B cell (primary cell): ENCODE results near the gene EHD4. TPM values are rescaled to one million over a fixed set of nuclear protein-coding genes. Genes with fewer than 3 reads are reported as not detected.
A peak's percentile ranks its signal among the peaks of the same experiment; 100 is the strongest.

Experiments
- ATAC-seq: fragments of 200-7000 bp; cut with Tn5 transposase; one replicate; pipeline ENCODE4 v1.10.0; 2021; ENCODE audit warnings: low read depth, mild to moderate bottlenecking, moderate number of reproducible peaks, moderate library complexity
- CTCF ChIA-PET: fragments of 350-600 bp; sonication (Branson Sonifier 250); formaldehyde crosslinking; loops from one replicate; lab custom pipeline; 2021; ENCODE audit warnings: antibody characterized with exemption, inconsistent platforms; lab: Charles Lee
- POLR2A ChIA-PET: fragments of 350-600 bp; sonication (Branson Sonifier 250); formaldehyde crosslinking; loops from one replicate; lab custom pipeline; 2021; ENCODE audit warnings: antibody characterized with exemption; lab: Charles Lee
- DNase-seq: peaks from one replicate; pipeline ENCODE4 v3.0.0; 2013
- H2AFZ ChIP-seq: 2 replicates; pipeline ENCODE4 v1.6.1; 2012; ENCODE audit warnings: mild to moderate bottlenecking, low read depth, low read length; ENCODE audit not compliant: insufficient read depth, poor library complexity, severe bottlenecking
- H3K27ac ChIP-seq, 2 donors: 1 replicate in 1 of 2; 2 replicates in 1 of 2; pipeline ENCODE4 v1.5.1; 2012 to 2013; ENCODE audit warnings: low read length in 2 of 2, mild to moderate bottlenecking in 2 of 2, moderate library complexity in 1 of 2
- H3K27me3 ChIP-seq, 4 experiments: fragments of 200-600 bp in 1 of 4; sonication (generic) in 1 of 4; replicated peaks in 1 of 4; 1 replicate in 2 of 4; 2 replicates in 2 of 4; pipeline versions ENCODE4 v1.6.1 to v1.7.0; 2013 to 2016; ENCODE audit warnings: low read length in 3 of 4, mild to moderate bottlenecking in 2 of 4, mixed read lengths in 1 of 4, moderate library complexity in 1 of 4; ENCODE audit not compliant: insufficient read depth in 4 of 4, control insufficient read depth in 3 of 4; ENCODE audit errors: control extremely low read depth in 1 of 4
- H3K36me3 ChIP-seq, 2 experiments: replicated peaks in 1 of 2; 1 replicate in 1 of 2; 2 replicates in 1 of 2; pipeline versions ENCODE4 v1.6.1 to v1.7.1; 2013; ENCODE audit warnings: low read length in 1 of 2; ENCODE audit not compliant: insufficient read depth in 2 of 2, control insufficient read depth in 1 of 2; ENCODE audit errors: control extremely low read depth in 1 of 2, extremely low read depth in 1 of 2
- H3K4me1 ChIP-seq, 2 donors: fragments of 200-600 bp in 1 of 2; sonication (generic) in 1 of 2; 1 replicate in 1 of 2; 2 replicates in 1 of 2; pipeline versions ENCODE4 v1.5.1 to v1.6.1; 2013 to 2017; ENCODE audit warnings: low read length in 2 of 2; ENCODE audit not compliant: control insufficient read depth in 2 of 2, insufficient read depth in 2 of 2
- H3K4me2 ChIP-seq: replicated peaks from 2 replicates; pipeline ENCODE3; 2012; ENCODE audit warnings: mild to moderate bottlenecking, low read depth, low read length; ENCODE audit not compliant: poor library complexity, severe bottlenecking
- H3K4me3 ChIP-seq, 5 experiments: fragments of 200-600 bp in 1 of 5; sonication (generic) in 1 of 5; 1 replicate in 3 of 5; 2 replicates in 2 of 5; pipeline versions ENCODE4 v1.5.1 to v1.7.0; 2011 to 2016; ENCODE audit warnings: low read length in 4 of 5, mild to moderate bottlenecking in 4 of 5, low read depth in 2 of 5, control low read depth in 1 of 5, moderate library complexity in 1 of 5; ENCODE audit not compliant: insufficient read depth in 1 of 5; ENCODE audit errors: control extremely low read depth in 1 of 5, extremely low read depth in 1 of 5
- H3K79me2 ChIP-seq: fragments of 200-600 bp; sonication (generic); one replicate; pipeline ENCODE4 v1.6.0; 2016; ENCODE audit warnings: low read length; ENCODE audit not compliant: control insufficient read depth, insufficient read depth
- H3K9ac ChIP-seq: fragments of 200-600 bp; sonication (generic); 2 replicates; pipeline ENCODE4 v1.6.1; 2017; ENCODE audit warnings: mild to moderate bottlenecking, low read length, moderate library complexity
- H3K9me3 ChIP-seq, 3 donors: one replicate each; pipeline versions ENCODE4 v1.6.1 to v1.7.1; 2013; ENCODE audit warnings: low read length in 2 of 3; ENCODE audit not compliant: control insufficient read depth in 2 of 3, insufficient read depth in 1 of 3; ENCODE audit errors: control extremely low read depth in 1 of 3
- H4K20me1 ChIP-seq: 2 replicates; pipeline ENCODE4 v1.6.0; 2012; ENCODE audit warnings: mild to moderate bottlenecking, low read length; ENCODE audit not compliant: insufficient read depth, control insufficient read depth, poor library complexity, severe bottlenecking
- H3K27ac Mint-ChIP-seq: one replicate; pipeline ENCODE4 v1.8.0; 2021; ENCODE audit warnings: mixed read lengths
- H3K27me3 Mint-ChIP-seq: one replicate; pipeline ENCODE4 v1.8.0; 2021; ENCODE audit warnings: mixed read lengths
- H3K4me1 Mint-ChIP-seq: one replicate; pipeline ENCODE4 v1.8.0; 2021; ENCODE audit warnings: mixed read lengths
- H3K4me3 Mint-ChIP-seq: one replicate; pipeline ENCODE4 v1.8.0; 2021; ENCODE audit warnings: mixed read lengths
- H3K9me3 Mint-ChIP-seq: one replicate; pipeline ENCODE4 v1.8.0; 2022; ENCODE audit warnings: mixed read lengths; ENCODE audit not compliant: insufficient read depth
- EZH2 ChIP-seq: IDR thresholded peaks from 2 replicates; pipeline ENCODE4 v1.6.1; 2012; ENCODE audit warnings: borderline replicate concordance, low read depth, mild to moderate bottlenecking, moderate library complexity, low read length; ENCODE audit not compliant: insufficient read depth, poor library complexity, severe bottlenecking
- WGBS: methylation state at CpG from one replicate; pipeline ENCODE4 v1.1.5; 2013; ENCODE audit warnings: missing lambda C conversion rate; ENCODE audit not compliant: insufficient coverage; 5-methylcytosine and 5-hydroxymethylcytosine counted together
- intact Hi-C: fragments of 100-400 bp; cut with micrococcal nuclease; formaldehyde crosslinking; loops from one replicate; pipeline ENCODE4 v1.10.0; 2022
- polyA plus RNA-seq: library from polyadenylated mRNA; depleted of rRNA; stranded (reverse); fragments of >200 nt; gene quantifications from 2 replicates; pipeline ENCODE4 v1.2.3, GENCODE V29; 2012
- total RNA-seq, 2 donors: library from RNA; stranded (reverse); fragments of 120-200 nt in 1 of 2; gene quantifications; 1 replicate in 1 of 2; 2 replicates in 1 of 2; pipeline versions ENCODE4 v1.2.3 to v1.2.4, GENCODE V29; 2013 to 2022
- TF ChIP-seq, protein P1 (sequence below): fragments of 200-600 bp; IDR thresholded peaks from one replicate; pipeline ENCODE4 v1.8.0; 2022; ENCODE audit warnings: antibody characterized with exemption, mild to moderate bottlenecking

EHD4 gene
- total and polyA plus RNA-seq, 2 donors (not counting 1 experiment from before 2014, with no cell fraction given) = 3.1 to 12.7 TPM

DNA sequence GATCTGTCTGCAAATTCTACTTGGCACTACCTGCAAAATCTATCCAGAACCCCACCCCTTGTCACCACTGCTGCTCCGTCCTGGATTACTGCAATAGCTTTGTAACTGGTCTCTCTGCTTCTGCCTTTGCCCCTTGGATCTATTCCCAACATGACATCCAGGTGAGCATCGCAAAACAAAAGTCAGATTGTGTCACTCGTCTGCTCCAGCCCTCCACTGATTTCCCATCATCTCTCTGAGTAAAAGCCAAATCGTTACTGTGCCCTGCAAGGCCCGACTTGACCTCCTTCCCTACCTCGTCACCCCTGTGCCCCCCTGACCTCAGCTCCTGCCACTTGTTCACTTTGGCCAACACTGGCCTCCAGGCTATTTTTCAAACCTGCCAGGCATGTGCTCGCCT is 87.9 kb downstream of the EHD4 start:
- Histone ChIP-seq H3K79me2 (no peaks in the 10 kb centered on the region), H3K4me3 (no peak overlapping the region), H3K4me1 (peaks cover 32 to 37% of the 10 kb centered on the region in 2 donors), H3K4me2 (no peak overlapping the region), H4K20me1 (no peaks in the 10 kb centered on the region), H3K9me3 (peaks cover 0 to 15% (median 0%) of the 10 kb centered on the region in 3 donors), H3K27ac (no peak overlapping the region), H3K27me3 (peaks cover 0 to 25% (median 3%) of the 10 kb centered on the region in 4 experiments), H3K9ac (no peak overlapping the region), H3K36me3 (no peaks in the 10 kb centered on the region), H2AFZ (no peak overlapping the region)
- Mint-ChIP-seq H3K27me3 (peaks cover 20% of the 10 kb centered on the region), H3K27ac (peak overlapping the region; percentile 17), H3K9me3 (no peaks in the 10 kb centered on the region), H3K4me1 (peaks cover 37% of the 10 kb centered on the region), H3K4me3 (no peak overlapping the region)
- intact Hi-C loops = no loop called here
- ChIA-PET POLR2A (no interaction called here), CTCF (interaction anchor here (1.7 kb wide), 1 partner anchor 11 kb away, joined by 3 read pairs; no protein-coding TSS in a partner anchor)
- TF ChIP-seq, protein P1, sequence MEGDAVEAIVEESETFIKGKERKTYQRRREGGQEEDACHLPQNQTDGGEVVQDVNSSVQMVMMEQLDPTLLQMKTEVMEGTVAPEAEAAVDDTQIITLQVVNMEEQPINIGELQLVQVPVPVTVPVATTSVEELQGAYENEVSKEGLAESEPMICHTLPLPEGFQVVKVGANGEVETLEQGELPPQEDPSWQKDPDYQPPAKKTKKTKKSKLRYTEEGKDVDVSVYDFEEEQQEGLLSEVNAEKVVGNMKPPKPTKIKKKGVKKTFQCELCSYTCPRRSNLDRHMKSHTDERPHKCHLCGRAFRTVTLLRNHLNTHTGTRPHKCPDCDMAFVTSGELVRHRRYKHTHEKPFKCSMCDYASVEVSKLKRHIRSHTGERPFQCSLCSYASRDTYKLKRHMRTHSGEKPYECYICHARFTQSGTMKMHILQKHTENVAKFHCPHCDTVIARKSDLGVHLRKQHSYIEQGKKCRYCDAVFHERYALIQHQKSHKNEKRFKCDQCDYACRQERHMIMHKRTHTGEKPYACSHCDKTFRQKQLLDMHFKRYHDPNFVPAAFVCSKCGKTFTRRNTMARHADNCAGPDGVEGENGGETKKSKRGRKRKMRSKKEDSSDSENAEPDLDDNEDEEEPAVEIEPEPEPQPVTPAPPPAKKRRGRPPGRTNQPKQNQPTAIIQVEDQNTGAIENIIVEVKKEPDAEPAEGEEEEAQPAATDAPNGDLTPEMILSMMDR = no peak
- no peak for TF ChIP-seq EZH2
- WGBS = 92% methylated on average over 7 of the region's 7 CpGs
- ATAC-seq = no peak
- no peak for DNase-seq

DNA sequence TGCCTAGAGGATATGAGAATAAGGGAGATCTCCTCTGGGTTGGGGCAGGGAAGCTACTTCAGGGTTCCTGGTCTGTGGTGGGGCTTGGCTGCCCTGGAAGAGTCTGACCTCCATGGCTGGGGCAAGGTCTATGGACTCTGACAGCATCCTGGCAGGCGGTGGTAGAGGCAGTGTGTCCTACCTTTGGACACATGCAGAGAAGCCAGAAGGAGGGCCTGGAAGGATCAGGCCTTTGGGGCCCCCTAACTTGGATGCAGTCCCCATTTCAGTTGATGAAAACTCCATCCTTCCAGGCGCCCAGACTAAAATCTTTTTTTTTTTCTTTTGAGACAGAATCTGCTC is 88.9 kb downstream of the EHD4 start:
- no peak for TF ChIP-seq EZH2
- TF ChIP-seq, protein P1 = no peak
- H3K27ac Mint-ChIP-seq = no peak overlapping the region
- Histone ChIP-seq H3K36me3 (no peaks in the 10 kb centered on the region), H3K27ac (no peak overlapping the region), H4K20me1 (no peaks in the 10 kb centered on the region), H3K79me2 (no peaks in the 10 kb centered on the region), H2AFZ (no peak overlapping the region), H3K9me3 (peaks cover 0 to 10% (median 0%) of the 10 kb centered on the region in 3 donors), H3K4me2 (peak overlapping the region; percentile 57), H3K4me1 (peaks cover 23 to 27% of the 10 kb centered on the region in 2 donors), H3K9ac (no peak overlapping the region), H3K4me3 (no peak overlapping the region), H3K27me3 (peaks cover 0 to 29% (median 3%) of the 10 kb centered on the region in 4 experiments)
- H3K4me1 Mint-ChIP-seq = peaks cover 27% of the 10 kb centered on the region
- H3K9me3 Mint-ChIP-seq = no peaks in the 10 kb centered on the region
- 71% methylated on average over 2 of the region's 2 CpGs for WGBS
- CTCF ChIA-PET = interaction anchor here (1.7 kb wide), 1 partner anchor 12 kb away, joined by 3 read pairs; no protein-coding TSS in a partner anchor
- ATAC-seq (no peak), DNase-seq (no peak)
- POLR2A ChIA-PET = no interaction called here
- H3K27me3 Mint-ChIP-seq = peaks cover 20% of the 10 kb centered on the region
- peak overlapping the region; percentile 8 for H3K4me3 Mint-ChIP-seq
- intact Hi-C loops = no loop called here
